ENCODE data around the gene RXRA. TPM values are rescaled to one million over a fixed set of nuclear protein-coding genes. Genes with fewer than 3 reads are reported as not detected.

RXRA gene
- polyA plus RNA-seq, 4 donors = 30.8 to 83.5 (median 41.5) TPM

DNA sequence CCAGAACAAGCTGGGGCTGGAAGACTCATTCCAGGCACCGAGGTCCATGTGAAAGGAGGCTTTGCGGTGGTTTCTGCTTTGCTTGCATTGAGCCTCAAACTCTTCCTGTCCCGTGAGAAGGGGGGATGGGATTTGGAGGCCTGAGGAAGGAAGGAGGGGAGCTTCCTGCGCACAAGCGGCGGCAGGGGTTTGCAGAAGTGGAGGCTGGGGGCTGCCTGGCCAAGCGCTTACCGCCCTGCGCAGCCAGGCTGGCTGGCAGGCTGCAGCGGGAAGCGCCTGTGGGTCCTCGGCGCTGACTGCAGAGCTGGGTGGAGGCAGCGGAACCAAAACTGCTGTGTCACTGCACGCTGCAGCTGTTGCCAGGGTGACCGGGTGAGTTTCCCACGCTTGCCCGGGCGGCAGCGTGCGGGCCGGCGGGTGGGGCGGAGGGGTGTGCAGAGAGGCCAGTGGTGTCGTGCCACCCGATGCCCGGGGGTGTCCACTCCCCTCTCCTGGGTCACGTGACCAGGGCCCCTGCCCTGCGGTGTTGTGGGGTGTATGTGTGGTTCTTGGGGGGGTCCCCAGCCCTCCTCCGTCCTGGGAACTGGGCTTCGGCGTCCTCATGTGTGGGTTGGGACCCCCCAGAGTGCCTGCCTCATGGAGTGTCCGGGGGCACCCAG lies 81.0 kb downstream of the RXRA start:
- Histone ChIP-seq H3K27me3 (ENCODE audit: control insufficient read depth in 3 of 3, insufficient read depth in 3 of 3, low read length in 3 of 3) (no peaks in the 10 kb centered on the region), H3K36me3 (ENCODE audit: control insufficient read depth in 3 of 3, insufficient read depth in 2 of 3, low read depth in 1 of 3, low read length in 3 of 3) (peaks cover 0 to 99% (median 3%) of the 10 kb centered on the region in 3 donors), H3K27ac (ENCODE audit: low read depth in 1 of 3, low read length in 2 of 3) (peak overlapping the region in 1 of 3 donors; percentile 40), H3K4me3 (ENCODE audit: low read depth in 1 of 3, low read length in 3 of 3) (peak overlapping the region in 1 of 3 donors; percentile 9), H3K9me3 (ENCODE audit: control insufficient read depth in 2 of 2, insufficient read depth in 1 of 2, low read depth in 1 of 2, low read length in 1 of 2) (no peaks in the 10 kb centered on the region), H3K4me1 (ENCODE audit: control insufficient read depth in 3 of 3, insufficient read depth in 2 of 3, low read depth in 1 of 3, low read length in 2 of 3) (peaks cover 0 to 18% (median 11%) of the 10 kb centered on the region in 3 donors)
- 30 to 67% (median 49%) methylated on average over 18 to 33 of the region's 33 CpGs for WGBS, 3 donors
- DNase-seq (peak; percentile 54 to 59), FAIRE-seq (no peak)

DNA sequence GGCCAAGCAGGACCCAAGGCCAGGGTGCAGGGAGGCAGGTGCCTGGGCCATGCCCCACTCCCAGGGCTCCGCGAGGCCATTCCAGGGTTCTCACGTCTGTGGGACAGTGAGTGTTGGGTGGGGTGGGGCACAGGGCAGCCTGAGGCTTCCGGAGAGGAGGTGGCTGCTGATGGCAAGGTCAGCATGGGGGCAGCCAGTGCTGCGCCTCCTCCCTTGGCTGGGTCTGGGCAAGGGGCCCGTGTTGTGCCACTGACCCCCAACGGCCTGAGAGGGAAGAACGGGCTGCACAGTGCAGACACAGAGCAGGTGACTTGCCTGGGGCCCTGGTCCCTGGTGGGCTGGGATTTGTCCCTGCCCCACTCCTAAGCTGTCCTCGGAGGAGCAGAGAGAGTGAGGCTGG lies 82.1 kb downstream of the RXRA start:
- no peak overlapping the region for H3K4me3 ChIP-seq (ENCODE audit: low read depth in 1 of 3, low read length in 3 of 3)
- no peak for DNase-seq
- 80 to 86% (median 86%) methylated on average over 8 to 9 of the region's 9 CpGs for WGBS, 3 donors
- H3K36me3 ChIP-seq (ENCODE audit: control insufficient read depth in 3 of 3, insufficient read depth in 2 of 3, low read depth in 1 of 3, low read length in 3 of 3) = peaks cover 0 to 99% (median 3%) of the 10 kb centered on the region in 3 donors
- peaks cover 0 to 18% (median 11%) of the 10 kb centered on the region in 3 donors for H3K4me1 ChIP-seq (ENCODE audit: control insufficient read depth in 3 of 3, insufficient read depth in 2 of 3, low read depth in 1 of 3, low read length in 2 of 3)
- no peak for FAIRE-seq
- no peak overlapping the region for H3K27ac ChIP-seq (ENCODE audit: low read depth in 1 of 3, low read length in 2 of 3)
- no peaks in the 10 kb centered on the region for H3K27me3 ChIP-seq (ENCODE audit: control insufficient read depth in 3 of 3, insufficient read depth in 3 of 3, low read length in 3 of 3)
- H3K9me3 ChIP-seq (ENCODE audit: control insufficient read depth in 2 of 2, insufficient read depth in 1 of 2, low read depth in 1 of 2, low read length in 1 of 2) = no peaks in the 10 kb centered on the region

DNA sequence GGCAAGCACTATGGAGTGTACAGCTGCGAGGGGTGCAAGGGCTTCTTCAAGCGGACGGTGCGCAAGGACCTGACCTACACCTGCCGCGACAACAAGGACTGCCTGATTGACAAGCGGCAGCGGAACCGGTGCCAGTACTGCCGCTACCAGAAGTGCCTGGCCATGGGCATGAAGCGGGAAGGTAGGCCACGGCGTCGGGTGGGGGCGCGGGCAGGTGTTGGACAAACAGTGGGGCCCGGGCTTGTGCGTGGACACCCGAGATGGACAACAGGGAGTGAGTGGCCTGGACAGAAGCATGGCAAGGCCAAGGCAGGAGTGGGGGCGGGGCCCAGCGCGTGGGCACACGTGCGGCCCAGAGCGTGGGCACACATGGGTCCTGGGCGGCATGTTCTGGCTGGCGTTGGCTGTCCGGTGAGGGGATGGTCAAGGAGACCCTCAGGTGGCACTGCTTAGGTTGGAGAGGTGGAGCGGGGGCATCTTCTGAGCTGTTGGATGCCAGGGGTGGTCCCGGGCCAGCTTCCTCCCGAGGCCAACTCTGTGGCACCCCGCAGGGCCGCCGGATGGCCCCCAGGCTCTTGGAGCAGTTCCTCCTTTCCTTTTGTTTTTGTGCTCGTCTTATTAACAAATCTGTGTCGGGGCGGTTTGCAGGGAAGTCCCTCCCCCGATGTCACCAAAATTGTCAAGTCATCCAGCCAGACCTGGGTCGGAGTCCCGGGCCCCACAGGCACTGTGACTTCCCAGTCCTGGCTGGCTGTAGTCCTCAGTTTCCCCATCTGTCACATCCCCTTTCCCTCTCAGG lies 82.9 kb downstream of the RXRA start:
- 87 to 92% (median 88%) methylated on average over 40 of the region's 40 CpGs for WGBS, 3 donors

DNA sequence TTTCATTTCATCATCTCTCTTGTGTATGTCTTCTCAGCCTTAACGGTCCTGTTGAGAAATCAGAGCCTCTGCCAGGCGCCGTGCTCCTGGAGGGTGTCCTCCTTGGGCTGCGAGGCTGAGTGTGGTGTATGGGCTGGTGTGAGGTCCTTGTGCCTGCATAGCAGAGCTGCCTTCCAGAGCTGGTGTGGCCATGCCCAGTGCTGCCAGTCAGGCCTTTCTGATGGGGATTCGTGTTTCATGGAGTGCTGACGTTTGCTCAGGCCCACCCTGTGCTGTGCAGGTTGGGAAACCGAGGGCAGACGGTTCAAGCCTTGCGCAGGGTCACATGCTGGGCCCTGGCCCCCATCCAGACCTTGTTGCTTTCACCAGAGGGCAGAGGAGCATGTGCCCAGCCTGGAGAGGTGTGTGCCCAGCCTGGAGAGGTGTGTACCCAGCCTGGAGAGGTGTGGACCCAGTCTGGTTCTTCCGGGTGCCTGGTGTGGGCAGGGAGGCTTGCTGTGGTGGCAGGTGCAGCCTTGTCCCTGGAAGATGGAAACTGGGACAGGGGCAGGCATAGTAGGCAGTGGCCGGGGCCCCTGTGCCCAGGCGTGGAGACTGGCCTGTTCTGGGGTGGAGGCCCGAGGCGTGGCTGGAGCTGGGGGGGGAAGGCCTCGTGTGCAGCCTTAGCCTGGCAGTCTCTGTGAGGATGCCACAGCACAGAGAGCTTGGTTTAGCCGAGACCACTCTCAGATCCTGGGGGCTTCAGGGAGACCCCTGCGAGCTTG lies 84.0 kb downstream of the RXRA start:
- Histone ChIP-seq H3K36me3 (ENCODE audit: control insufficient read depth in 3 of 3, insufficient read depth in 2 of 3, low read depth in 1 of 3, low read length in 3 of 3) (peaks cover 0 to 99% (median 6%) of the 10 kb centered on the region in 3 donors), H3K27ac (ENCODE audit: low read depth in 1 of 3, low read length in 2 of 3) (no peak overlapping the region), H3K4me1 (ENCODE audit: control insufficient read depth in 3 of 3, insufficient read depth in 2 of 3, low read depth in 1 of 3, low read length in 2 of 3) (peaks cover 0 to 10% (median 10%) of the 10 kb centered on the region in 3 donors), H3K9me3 (ENCODE audit: control insufficient read depth in 2 of 2, insufficient read depth in 1 of 2, low read depth in 1 of 2, low read length in 1 of 2) (no peaks in the 10 kb centered on the region), H3K27me3 (ENCODE audit: control insufficient read depth in 3 of 3, insufficient read depth in 3 of 3, low read length in 3 of 3) (no peaks in the 10 kb centered on the region), H3K4me3 (ENCODE audit: low read depth in 1 of 3, low read length in 3 of 3) (no peak overlapping the region)
- FAIRE-seq = no peak
- 67 to 77% (median 72%) methylated on average over 16 to 17 of the region's 17 CpGs for WGBS, 3 donors
- no peak for DNase-seq

More for the DNA sequence above, 82.9 kb downstream of the RXRA start:
- H3K4me1 ChIP-seq (ENCODE audit: control insufficient read depth in 3 of 3, insufficient read depth in 2 of 3, low read depth in 1 of 3, low read length in 2 of 3) = peaks cover 0 to 15% (median 10%) of the 10 kb centered on the region in 3 donors
- no peaks in the 10 kb centered on the region for H3K27me3 ChIP-seq (ENCODE audit: control insufficient read depth in 3 of 3, insufficient read depth in 3 of 3, low read length in 3 of 3)
- no peak overlapping the region for H3K27ac ChIP-seq (ENCODE audit: low read depth in 1 of 3, low read length in 2 of 3)
- no peaks in the 10 kb centered on the region for H3K9me3 ChIP-seq (ENCODE audit: control insufficient read depth in 2 of 2, insufficient read depth in 1 of 2, low read depth in 1 of 2, low read length in 1 of 2)
- DNase-seq (no peak), FAIRE-seq (no peak)
- H3K4me3 ChIP-seq (ENCODE audit: low read depth in 1 of 3, low read length in 3 of 3) = no peak overlapping the region
- H3K36me3 ChIP-seq (ENCODE audit: control insufficient read depth in 3 of 3, insufficient read depth in 2 of 3, low read depth in 1 of 3, low read length in 3 of 3) = peaks cover 0 to 99% (median 6%) of the 10 kb centered on the region in 3 donors

DNA sequence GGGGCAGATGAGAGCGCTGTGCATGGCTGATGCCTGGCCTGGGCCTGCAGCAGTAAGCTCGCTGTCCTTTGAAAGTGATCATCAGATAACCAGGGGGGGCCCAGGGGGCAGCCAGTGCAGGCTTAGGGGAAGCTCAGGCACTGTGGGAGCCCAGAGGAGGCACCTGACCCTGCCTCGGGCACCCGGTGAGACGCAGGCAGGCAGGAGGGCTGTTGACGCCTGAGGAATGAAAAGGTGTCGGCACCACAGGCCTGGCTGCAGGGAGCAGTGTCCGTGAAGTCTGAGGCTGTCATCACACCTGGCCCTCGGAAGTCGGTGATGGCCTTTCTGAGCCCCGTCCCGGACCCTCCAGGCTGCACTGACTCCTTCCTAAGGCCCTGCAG lies 84.6 kb downstream of the RXRA start:
- WGBS, 3 donors = 89 to 92% (median 89%) methylated on average over 12 of the region's 12 CpGs
- peaks cover 0 to 10% (median 10%) of the 10 kb centered on the region in 3 donors for H3K4me1 ChIP-seq (ENCODE audit: control insufficient read depth in 3 of 3, insufficient read depth in 2 of 3, low read depth in 1 of 3, low read length in 2 of 3)
- no peak overlapping the region for H3K27ac ChIP-seq (ENCODE audit: low read depth in 1 of 3, low read length in 2 of 3)
- H3K36me3 ChIP-seq (ENCODE audit: control insufficient read depth in 3 of 3, insufficient read depth in 2 of 3, low read depth in 1 of 3, low read length in 3 of 3) = peaks cover 0 to 99% (median 6%) of the 10 kb centered on the region in 3 donors
- FAIRE-seq (no peak), DNase-seq (no peak)
- no peaks in the 10 kb centered on the region for H3K27me3 ChIP-seq (ENCODE audit: control insufficient read depth in 3 of 3, insufficient read depth in 3 of 3, low read length in 3 of 3)
- no peak overlapping the region for H3K4me3 ChIP-seq (ENCODE audit: low read depth in 1 of 3, low read length in 3 of 3)
- no peaks in the 10 kb centered on the region for H3K9me3 ChIP-seq (ENCODE audit: control insufficient read depth in 2 of 2, insufficient read depth in 1 of 2, low read depth in 1 of 2, low read length in 1 of 2)

DNA sequence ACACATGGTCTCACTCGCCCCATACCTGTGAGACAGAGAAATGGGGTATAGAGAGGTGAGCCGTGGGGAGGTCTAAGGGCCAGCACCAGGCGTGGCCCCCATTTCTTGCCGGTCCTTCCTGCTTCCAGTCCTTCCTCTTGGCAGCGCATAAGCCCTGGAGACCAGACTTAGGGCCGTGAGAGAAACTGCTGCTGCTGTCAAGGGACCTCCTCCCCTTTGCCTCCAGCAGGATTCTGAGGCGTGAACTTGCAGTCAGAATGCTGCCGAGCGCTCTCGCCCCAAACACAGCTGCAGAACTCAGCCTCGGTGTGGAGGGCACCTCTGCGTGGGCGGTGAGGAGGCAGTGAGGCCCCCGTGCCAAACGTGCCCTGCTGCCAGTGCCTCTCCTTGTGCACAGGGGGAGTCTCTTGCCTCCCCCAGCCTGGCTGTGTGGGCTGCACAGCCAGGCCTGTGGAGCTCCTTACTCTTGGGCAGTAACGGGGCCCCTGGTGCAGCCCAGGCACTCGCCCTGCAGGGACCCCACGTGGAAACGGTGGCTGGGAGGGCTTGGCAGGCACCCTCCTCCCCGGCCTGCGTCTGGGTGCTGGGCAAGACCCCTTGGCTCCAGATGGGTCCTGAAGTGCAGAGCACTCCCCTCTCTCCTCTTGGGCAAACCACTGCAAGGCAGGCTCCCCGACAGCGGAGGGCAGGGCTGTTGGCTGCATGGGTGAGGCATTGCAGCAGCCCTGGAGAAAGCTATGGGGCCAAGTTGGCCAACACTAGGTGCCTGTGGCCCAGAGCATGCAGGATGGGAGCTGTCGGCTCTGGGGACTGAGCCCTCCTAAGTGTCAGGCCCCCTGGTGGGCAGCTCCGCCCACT lies 85.4 kb downstream of the RXRA start:
- H3K9me3 ChIP-seq (ENCODE audit: control insufficient read depth in 2 of 2, insufficient read depth in 1 of 2, low read depth in 1 of 2, low read length in 1 of 2) = no peaks in the 10 kb centered on the region
- FAIRE-seq (no peak), DNase-seq (no peak)
- no peaks in the 10 kb centered on the region for H3K27me3 ChIP-seq (ENCODE audit: control insufficient read depth in 3 of 3, insufficient read depth in 3 of 3, low read length in 3 of 3)
- peaks cover 0 to 8% (median 7%) of the 10 kb centered on the region in 3 donors for H3K4me1 ChIP-seq (ENCODE audit: control insufficient read depth in 3 of 3, insufficient read depth in 2 of 3, low read depth in 1 of 3, low read length in 2 of 3)
- 70 to 85% (median 83%) methylated on average over 23 to 25 of the region's 25 CpGs for WGBS, 3 donors
- no peak overlapping the region for H3K4me3 ChIP-seq (ENCODE audit: low read depth in 1 of 3, low read length in 3 of 3)
- H3K27ac ChIP-seq (ENCODE audit: low read depth in 1 of 3, low read length in 2 of 3) = no peak overlapping the region
- peaks cover 0 to 100% (median 6%) of the 10 kb centered on the region in 3 donors for H3K36me3 ChIP-seq (ENCODE audit: control insufficient read depth in 3 of 3, insufficient read depth in 2 of 3, low read depth in 1 of 3, low read length in 3 of 3)

DNA sequence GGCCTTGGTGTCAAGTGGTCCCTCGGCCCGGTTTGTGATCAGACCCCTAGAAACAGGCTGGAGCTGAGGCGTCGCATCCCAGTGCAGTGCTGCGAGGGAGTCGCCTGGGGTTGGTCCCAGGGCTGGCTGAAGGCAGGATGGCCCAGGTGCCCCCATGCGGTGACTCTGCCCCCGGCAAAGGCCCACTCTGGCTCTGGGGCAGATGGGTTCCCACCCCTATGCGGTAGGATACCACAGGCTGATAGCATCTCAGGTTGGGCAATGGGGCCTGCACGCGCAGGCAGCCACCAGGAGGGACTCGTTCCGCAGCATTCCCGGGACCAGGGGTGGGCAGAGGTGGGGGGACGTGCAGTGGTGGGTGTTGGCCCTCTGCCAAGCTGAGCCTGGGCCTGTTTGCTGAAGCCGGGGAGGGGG lies 86.0 kb downstream of the RXRA start:
- FAIRE-seq = no peak
- DNase-seq = no peak
- Histone ChIP-seq H3K27me3 (ENCODE audit: control insufficient read depth in 3 of 3, insufficient read depth in 3 of 3, low read length in 3 of 3) (no peaks in the 10 kb centered on the region), H3K4me3 (ENCODE audit: low read depth in 1 of 3, low read length in 3 of 3) (no peak overlapping the region), H3K27ac (ENCODE audit: low read depth in 1 of 3, low read length in 2 of 3) (no peak overlapping the region), H3K36me3 (ENCODE audit: control insufficient read depth in 3 of 3, insufficient read depth in 2 of 3, low read depth in 1 of 3, low read length in 3 of 3) (peaks cover 0 to 100% (median 6%) of the 10 kb centered on the region in 3 donors), H3K4me1 (ENCODE audit: control insufficient read depth in 3 of 3, insufficient read depth in 2 of 3, low read depth in 1 of 3, low read length in 2 of 3) (peaks cover 0 to 4% (median under 1%) of the 10 kb centered on the region in 3 donors), H3K9me3 (ENCODE audit: control insufficient read depth in 2 of 2, insufficient read depth in 1 of 2, low read depth in 1 of 2, low read length in 1 of 2) (no peaks in the 10 kb centered on the region)
- 83 to 86% (median 83%) methylated on average over 16 of the region's 16 CpGs for WGBS, 3 donors

Data from small intestine (tissue), 7 donors.